CD4-positive, alpha-beta T cell treated with Interleukin-17A for 1 hour (primary cell): ENCODE measurements around the gene SLC15A4.
"Not testable (repeated sequence)": the region's sequence is repeated elsewhere in the genome, so short reads cannot be mapped to it uniquely, and the experiment has no call there.

Experiments
- DNase-seq: peaks from one replicate; pipeline ENCODE4 v3.0.0-alpha.2; 2020

SLC15A4 gene

GRCh38 chr12:128843538-128843937 is 19.8 kb upstream of the SLC15A4 start:
- no peak for DNase-seq

GRCh38 chr12:128842579-128842978 is 18.8 kb upstream of the SLC15A4 start:
- DNase-seq = no peak

GRCh38 chr12:128840862-128841468 is 17.2 kb upstream of the SLC15A4 start:
- DNase-seq = no peak

- DNase-seq = not testable (repeated sequence)
Measured at GRCh38 chr12:128839885-128840284, 16.1 kb upstream of the SLC15A4 start.

GRCh38 chr12:128833418-128833817 is 9.7 kb upstream of the SLC15A4 start:
- DNase-seq = no peak

- DNase-seq = peak; percentile 22
Measured at GRCh38 chr12:128830505-128830893, 6.7 kb upstream of the SLC15A4 start.

GRCh38 chr12:128829861-128830504 is 6.2 kb upstream of the SLC15A4 start:
- peak; percentile 34 for DNase-seq

GRCh38 chr12:128827724-128828123 is 4.0 kb upstream of the SLC15A4 start:
- no peak for DNase-seq

GRCh38 chr12:128825835-128826234 is 2.1 kb upstream of the SLC15A4 start:
- DNase-seq = no peak

GRCh38 chr12:128823216-128823915 is 392 bp downstream of the SLC15A4 start:
- peak; percentile 28 for DNase-seq

- peak; percentile 33 for DNase-seq
Measured at GRCh38 chr12:128820723-128821432, 2.9 kb downstream of the SLC15A4 start.

GRCh38 chr12:128820253-128820652 is 3.5 kb downstream of the SLC15A4 start:
- no peak for DNase-seq

- DNase-seq = no peak
Measured at GRCh38 chr12:128819293-128820144, 4.2 kb downstream of the SLC15A4 start.

GRCh38 chr12:128818065-128819022 is 5.4 kb downstream of the SLC15A4 start:
- no peak for DNase-seq

GRCh38 chr12:128817111-128818015 is 6.4 kb downstream of the SLC15A4 start:
- peak; percentile 33 for DNase-seq

GRCh38 chr12:128816643-128816920 is 7.2 kb downstream of the SLC15A4 start:
- DNase-seq = no peak

GRCh38 chr12:128815779-128816642 is 7.7 kb downstream of the SLC15A4 start:
- no peak for DNase-seq

- no peak for DNase-seq
Measured at GRCh38 chr12:128814411-128815261, 9.1 kb downstream of the SLC15A4 start.
